GM12891 (cell line): Measurements from ENCODE around the gene TMOD1.

Experiments used
- POLR2A ChIP-seq: IDR thresholded peaks from 2 replicates; pipeline ENCODE4 v1.6.1; 2011; ENCODE audit warnings: low read depth, low read length, control low read depth
- POLR2AphosphoS5 ChIP-seq: IDR thresholded peaks from 2 replicates; pipeline ENCODE4 v1.6.1; 2011; ENCODE audit warnings: low read depth, low read length, control low read depth
- POU2F2 ChIP-seq: IDR thresholded peaks from 2 replicates; pipeline ENCODE4 v1.6.1; 2011; ENCODE audit warnings: low read depth, mild to moderate bottlenecking, control low read depth, low read length, moderate library complexity
- SPI1 ChIP-seq: IDR thresholded peaks from 2 replicates; pipeline ENCODE4 v1.6.1; 2011; ENCODE audit warnings: low read depth, low read length, control low read depth
- TAF1 ChIP-seq: IDR thresholded peaks from 2 replicates; pipeline ENCODE4 v1.6.1; 2011; ENCODE audit warnings: low read depth, low read length, control low read depth

- TF ChIP-seq POLR2A: no peak
- no peak for TF ChIP-seq POU2F2
- TF ChIP-seq POLR2AphosphoS5: no peak
- TF ChIP-seq SPI1: no peak
- TF ChIP-seq TAF1: no peak
Observed at GRCh38 chr9:97550386-97550785, 48.9 kb downstream of the TMOD1 start.
